ENCODE data around the gene LNX1.

DNA sequence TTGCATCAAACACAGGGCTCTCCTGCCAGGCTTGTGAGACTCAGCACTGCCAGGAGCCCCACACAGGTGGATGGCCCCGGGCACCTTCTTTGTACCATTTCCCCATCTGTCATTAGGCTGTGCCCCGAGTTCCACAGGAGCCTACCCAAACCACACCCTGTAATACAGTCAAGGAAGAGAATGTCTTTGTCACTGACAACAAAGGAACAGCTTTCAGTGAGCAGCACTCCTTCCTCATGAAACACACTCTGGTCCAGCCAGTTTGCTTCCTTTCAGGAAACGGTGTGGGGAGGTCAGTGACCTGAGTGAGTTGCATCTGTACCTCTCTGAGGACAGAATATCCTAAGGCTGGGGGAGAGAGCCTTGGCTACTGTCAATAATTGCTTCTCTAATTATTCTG, 53.7 kb downstream of the LNX1 start:
- TF ChIP-seq, protein P1, sequence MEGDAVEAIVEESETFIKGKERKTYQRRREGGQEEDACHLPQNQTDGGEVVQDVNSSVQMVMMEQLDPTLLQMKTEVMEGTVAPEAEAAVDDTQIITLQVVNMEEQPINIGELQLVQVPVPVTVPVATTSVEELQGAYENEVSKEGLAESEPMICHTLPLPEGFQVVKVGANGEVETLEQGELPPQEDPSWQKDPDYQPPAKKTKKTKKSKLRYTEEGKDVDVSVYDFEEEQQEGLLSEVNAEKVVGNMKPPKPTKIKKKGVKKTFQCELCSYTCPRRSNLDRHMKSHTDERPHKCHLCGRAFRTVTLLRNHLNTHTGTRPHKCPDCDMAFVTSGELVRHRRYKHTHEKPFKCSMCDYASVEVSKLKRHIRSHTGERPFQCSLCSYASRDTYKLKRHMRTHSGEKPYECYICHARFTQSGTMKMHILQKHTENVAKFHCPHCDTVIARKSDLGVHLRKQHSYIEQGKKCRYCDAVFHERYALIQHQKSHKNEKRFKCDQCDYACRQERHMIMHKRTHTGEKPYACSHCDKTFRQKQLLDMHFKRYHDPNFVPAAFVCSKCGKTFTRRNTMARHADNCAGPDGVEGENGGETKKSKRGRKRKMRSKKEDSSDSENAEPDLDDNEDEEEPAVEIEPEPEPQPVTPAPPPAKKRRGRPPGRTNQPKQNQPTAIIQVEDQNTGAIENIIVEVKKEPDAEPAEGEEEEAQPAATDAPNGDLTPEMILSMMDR (IDR thresholded peaks at IDR 0.05) = no peak
- no peak for TF ChIP-seq POLR2A (IDR thresholded peaks at IDR 0.05)
